GM12892 (cell line): ENCODE measurements around the gene IL17RA.

Experiments
- POLR2A ChIP-seq: IDR thresholded peaks from 2 replicates; pipeline ENCODE4 v1.6.1; 2011; ENCODE audit warnings: low read depth, low read length, control low read depth
- POLR2AphosphoS5 ChIP-seq: IDR thresholded peaks from 2 replicates; pipeline ENCODE4 v1.6.1; 2011; ENCODE audit warnings: low read depth, low read length, control low read depth
- TAF1 ChIP-seq: IDR thresholded peaks from 2 replicates; pipeline ENCODE4 v1.6.1; 2011; ENCODE audit warnings: low read depth, mild to moderate bottlenecking, control low read depth, low read length, borderline replicate concordance

- no peak for TF ChIP-seq TAF1
- no peak for TF ChIP-seq POLR2A
- no peak for TF ChIP-seq POLR2AphosphoS5
These were observed 5.8 kb downstream of the IL17RA start for GRCh38 chr22:17090550-17090949.
